Measurements from ENCODE around the gene NSMF. TPM values are rescaled to one million over a fixed set of nuclear protein-coding genes. Genes with fewer than 3 reads are reported as not detected.

NSMF gene
- total RNA-seq, 1 experiment from 2014 or later: 73.4 TPM

- no peaks in the 10 kb centered on the region for H3K9me3 ChIP-seq (ENCODE audit: insufficient read depth, low read depth)
- H3K36me3 ChIP-seq (ENCODE audit: low read depth): no peaks in the 10 kb centered on the region
- DNase-seq: no peak
- H3F3A ChIP-seq (ENCODE audit: insufficient read depth, low read depth): peaks cover 7% of the 10 kb centered on the region; the same call in 1 of the 2 replicates
- H3K27ac ChIP-seq: no peak overlapping the region
- no peak for TF ChIP-seq CTCF (conservative IDR thresholded peaks at IDR 0.05)
- no peak for TF ChIP-seq EZH2 (IDR thresholded peaks at IDR 0.05; ENCODE audit: low read depth)
- intact Hi-C loops (cut with micrococcal nuclease; ENCODE audit: unreplicated experiment): no loop called here
- H3K27me3 ChIP-seq (ENCODE audit: insufficient read depth, low read depth): no peaks in the 10 kb centered on the region
- ChIA-PET POLR2A (ENCODE audit: unreplicated experiment) (no interaction called here), CTCF (no interaction called here)
- H3K79me2 ChIP-seq (ENCODE audit: low read depth): no peaks in the 10 kb centered on the region
- H3K9me2 ChIP-seq (ENCODE audit: insufficient read depth): no peaks in the 10 kb centered on the region
- H3K4me3 ChIP-seq: no peak overlapping the region
- no TSS peak for BruUV-seq (replicated peaks)
- H3K4me1 ChIP-seq (replicated peaks; ENCODE audit: insufficient read depth): peaks cover 9% of the 10 kb centered on the region
- no peaks in the 10 kb centered on the region for H4K20me1 ChIP-seq (ENCODE audit: insufficient read depth)
- no peak overlapping the region for H3K4me2 ChIP-seq
- no peak overlapping the region for H2AFZ ChIP-seq
These were observed 60.3 kb downstream of the NSMF start for GRCh38 chr9:137398561-137399468.

- Histone ChIP-seq H3K27ac (no peak overlapping the region), H3K4me2 (no peak overlapping the region), H2AFZ (no peak overlapping the region), H3K9me3 (ENCODE audit: insufficient read depth, low read depth) (no peaks in the 10 kb centered on the region), H3K4me3 (no peak overlapping the region), H3K4me1 (replicated peaks; ENCODE audit: insufficient read depth) (peaks cover 9% of the 10 kb centered on the region), H3K36me3 (ENCODE audit: low read depth) (no peaks in the 10 kb centered on the region), H4K20me1 (ENCODE audit: insufficient read depth) (no peaks in the 10 kb centered on the region), H3F3A (ENCODE audit: insufficient read depth, low read depth) (peaks cover 7% of the 10 kb centered on the region; the same call in 1 of the 2 replicates), H3K27me3 (ENCODE audit: insufficient read depth, low read depth) (no peaks in the 10 kb centered on the region), H3K79me2 (ENCODE audit: low read depth) (no peaks in the 10 kb centered on the region), H3K9me2 (ENCODE audit: insufficient read depth) (no peaks in the 10 kb centered on the region)
- no peak for TF ChIP-seq EZH2 (IDR thresholded peaks at IDR 0.05; ENCODE audit: low read depth)
- no peak for TF ChIP-seq CTCF (conservative IDR thresholded peaks at IDR 0.05)
- intact Hi-C loops (cut with micrococcal nuclease; ENCODE audit: unreplicated experiment): no loop called here
- ChIA-PET POLR2A (ENCODE audit: unreplicated experiment) (no interaction called here), CTCF (interaction anchor here (0.6 kb wide), 1 partner anchor 121 kb away, joined by 5 read pairs; no protein-coding TSS in a partner anchor)
- no TSS peak for BruUV-seq (replicated peaks)
- DNase-seq: no peak
These were observed 61.3 kb downstream of the NSMF start for GRCh38 chr9:137397675-137398423.

Small RNA genes lying within 50 kb of the gene (microRNA-seq; reads per million reads assigned to microRNA genes)
- gene MIR7114 (ENCODE audit: borderline number of aligned reads, borderline replicate concordance): 4.7 reads per million

Other genes starting within 250 kb of the NSMF start
- 31.3 and 38.0 TPM in 2 replicates for gene RNF208, start 237.1 kb downstream of the NSMF start, total RNA-seq (2021)
- gene CYSRT1, start 234.2 kb downstream of the NSMF start, total RNA-seq (2021): 9.0 and 15.2 TPM in 2 replicates
- gene RNF224, start 231.8 kb downstream of the NSMF start, total RNA-seq (2021): 3.9 and 4.7 TPM in 2 replicates
- gene SLC34A3, start 228.4 kb downstream of the NSMF start, total RNA-seq (2021): 1.4 and 2.5 TPM in 2 replicates
- gene TUBB4B, start 218.0 kb downstream of the NSMF start, total RNA-seq (2021): 441 and 494 TPM in 2 replicates
- gene STPG3, start 208.0 kb downstream of the NSMF start, total RNA-seq (2021): 0.45 and 0.46 TPM in 2 replicates
- 94.2 and 103 TPM in 2 replicates for gene NELFB, start 204.0 kb downstream of the NSMF start, total RNA-seq (2021)
- gene TOR4A, start 181.6 kb downstream of the NSMF start, total RNA-seq (2021): 48.9 and 59.9 TPM in 2 replicates
- gene NRARP, start 157.1 kb downstream of the NSMF start, total RNA-seq (2021): 20.6 and 25.8 TPM in 2 replicates
- 23.7 and 38.5 TPM in 2 replicates for gene EXD3, start 36.2 kb downstream of the NSMF start, total RNA-seq (2021)
- gene NOXA1, start 35.9 kb downstream of the NSMF start, total RNA-seq (2021): 10.5 and 22.8 TPM in 2 replicates
- 5.4 and 5.9 TPM in 2 replicates for gene ENTPD8, start 18.0 kb downstream of the NSMF start, total RNA-seq (2021)
- 1.9 and 4.9 TPM in 2 replicates for gene PNPLA7, start 91.1 kb upstream of the NSMF start, total RNA-seq (2021)
- 54.5 and 87.7 TPM in 2 replicates for gene MRPL41, start 92.5 kb upstream of the NSMF start, total RNA-seq (2021)
- gene DPH7, start 119.6 kb upstream of the NSMF start, total RNA-seq (2021): 48.5 and 52.2 TPM in 2 replicates
- 47.7 and 49.2 TPM in 2 replicates for gene ZMYND19, start 131.2 kb upstream of the NSMF start, total RNA-seq (2021)
- 116 and 127 TPM in 2 replicates for gene ARRDC1, start 146.4 kb upstream of the NSMF start, total RNA-seq (2021)
- 111 and 116 TPM in 2 replicates for gene EHMT1, start 159.7 kb upstream of the NSMF start, total RNA-seq (2021)